Activated B cell treated with CpG ODN at 0.5 μM for 24 hours (primary cell): ENCODE results near the gene KIF26B. TPM values are rescaled to one million over a fixed set of nuclear protein-coding genes. Genes with fewer than 3 reads are reported as not detected.
"Not testable (repeated sequence)": the region's sequence is repeated elsewhere in the genome, so short reads cannot be mapped to it uniquely, and the experiment has no call there.

ENCODE experiments used
- ATAC-seq: fragments of 200-7000 bp; cut with Tn5 transposase; one replicate; pipeline ENCODE4 v1.10.0; 2021; ENCODE audit warnings: low read depth, mild to moderate bottlenecking, moderate library complexity
- CTCF ChIA-PET: fragments of 350-600 bp; sonication (Branson Sonifier 250); formaldehyde crosslinking; loops from one replicate; lab custom pipeline; 2021; ENCODE audit warnings: antibody characterized with exemption; lab: Charles Lee
- POLR2A ChIA-PET: fragments of 350-600 bp; sonication (Branson Sonifier 250); formaldehyde crosslinking; loops from one replicate; lab custom pipeline; 2021; ENCODE audit warnings: antibody characterized with exemption; lab: Charles Lee
- DNase-seq: peaks from one replicate; pipeline ENCODE4 v3.0.0; 2022
- H3K27ac Mint-ChIP-seq: one replicate; pipeline ENCODE4 v1.8.0; 2020; ENCODE audit warnings: mixed read lengths
- H3K27me3 Mint-ChIP-seq: one replicate; pipeline ENCODE4 v1.8.0; 2021; ENCODE audit warnings: mixed read lengths
- H3K36me3 Mint-ChIP-seq: one replicate; pipeline ENCODE4 v1.8.0; 2021; ENCODE audit warnings: low read depth, mixed read lengths
- H3K4me1 Mint-ChIP-seq: one replicate; pipeline ENCODE4 v1.8.0; 2021; ENCODE audit warnings: mixed read lengths
- H3K4me3 Mint-ChIP-seq: one replicate; pipeline ENCODE4 v1.8.0; 2020; ENCODE audit warnings: mild to moderate bottlenecking, mixed read lengths
- H3K9me3 Mint-ChIP-seq: one replicate; pipeline ENCODE4 v1.8.0; 2020; ENCODE audit warnings: mixed read lengths
- CTCF ChIP-seq: fragments of 200-600 bp; IDR thresholded peaks from one replicate; pipeline ENCODE4 v1.8.0; 2022; ENCODE audit warnings: antibody characterized with exemption, mild to moderate bottlenecking
- intact Hi-C: fragments of 100-400 bp; cut with micrococcal nuclease; formaldehyde crosslinking; loops from one replicate; pipeline ENCODE4 v1.15.1; 2024
- total RNA-seq: library from RNA; stranded (reverse); gene quantifications from 2 replicates; pipeline ENCODE4 v1.2.3, GENCODE V29; 2022

KIF26B gene
- total RNA-seq, 1 donor from 2014 or later, result 1.7 TPM

GRCh38 chr1:245332513-245332912 lies 177.7 kb downstream of the KIF26B start:
- no peaks in the 10 kb centered on the region for H3K9me3 Mint-ChIP-seq
- DNase-seq (no peak), ATAC-seq (no peak)
- intact Hi-C loops, result no loop called here
- peaks cover 2% of the 10 kb centered on the region for H3K27me3 Mint-ChIP-seq
- no peak for TF ChIP-seq CTCF
- H3K4me1 Mint-ChIP-seq, result no peaks in the 10 kb centered on the region
- H3K4me3 Mint-ChIP-seq, result no peak overlapping the region
- no peak overlapping the region for H3K27ac Mint-ChIP-seq
- CTCF ChIA-PET, result no interaction called here
- POLR2A ChIA-PET, result no interaction called here
- H3K36me3 Mint-ChIP-seq, result no peaks in the 10 kb centered on the region

- no peaks in the 10 kb centered on the region for H3K4me1 Mint-ChIP-seq
- ChIA-PET POLR2A (no interaction called here), CTCF (no interaction called here)
- H3K36me3 Mint-ChIP-seq, result no peaks in the 10 kb centered on the region
- no peak for ATAC-seq
- peaks cover 2% of the 10 kb centered on the region for H3K27me3 Mint-ChIP-seq
- intact Hi-C loops, result no loop called here
- DNase-seq, result no peak
- TF ChIP-seq CTCF, result no peak
- no peak overlapping the region for H3K27ac Mint-ChIP-seq
- no peaks in the 10 kb centered on the region for H3K9me3 Mint-ChIP-seq
- H3K4me3 Mint-ChIP-seq, result no peak overlapping the region
These were observed 179.4 kb downstream of the KIF26B start for GRCh38 chr1:245334235-245334634.

- Mint-ChIP-seq H3K27me3 (peaks cover 2% of the 10 kb centered on the region), H3K4me3 (no peak overlapping the region), H3K36me3 (no peaks in the 10 kb centered on the region), H3K4me1 (no peaks in the 10 kb centered on the region), H3K9me3 (no peaks in the 10 kb centered on the region), H3K27ac (no peak overlapping the region)
- ChIA-PET POLR2A (no interaction called here), CTCF (no interaction called here)
- intact Hi-C loops, result no loop called here
- no peak for TF ChIP-seq CTCF
- DNase-seq (no peak), ATAC-seq (no peak)
These were observed 180.2 kb downstream of the KIF26B start for GRCh38 chr1:245334827-245335490.

- DNase-seq, H3K27ac Mint-ChIP-seq: not testable (repeated sequence)
These were observed 180.9 kb downstream of the KIF26B start for GRCh38 chr1:245335684-245336083.

GRCh38 chr1:245336149-245336983 lies 181.6 kb downstream of the KIF26B start:
- POLR2A ChIA-PET, result no interaction called here
- CTCF ChIA-PET, result no interaction called here
- no peak overlapping the region for H3K27ac Mint-ChIP-seq
- ATAC-seq (no peak), DNase-seq (no peak)
- H3K9me3 Mint-ChIP-seq, result no peaks in the 10 kb centered on the region
- H3K4me1 Mint-ChIP-seq, result no peaks in the 10 kb centered on the region
- H3K4me3 Mint-ChIP-seq, result no peak overlapping the region
- H3K36me3 Mint-ChIP-seq, result no peaks in the 10 kb centered on the region
- intact Hi-C loops, result no loop called here
- no peak for TF ChIP-seq CTCF
- peaks cover 2% of the 10 kb centered on the region for H3K27me3 Mint-ChIP-seq

More at GRCh38 chr1:245335684-245336083, 180.9 kb downstream of the KIF26B start:
- POLR2A ChIA-PET, H3K27me3 Mint-ChIP-seq, ATAC-seq, CTCF ChIA-PET, H3K4me1 Mint-ChIP-seq, H3K36me3 Mint-ChIP-seq, H3K4me3 Mint-ChIP-seq, H3K9me3 Mint-ChIP-seq, intact Hi-C loops: not testable (repeated sequence)

GRCh38 chr1:245336984-245337355 lies 182.2 kb downstream of the KIF26B start:
- CTCF ChIA-PET, H3K4me3 Mint-ChIP-seq, H3K9me3 Mint-ChIP-seq, ATAC-seq, H3K36me3 Mint-ChIP-seq, DNase-seq, H3K4me1 Mint-ChIP-seq, H3K27ac Mint-ChIP-seq, intact Hi-C loops, H3K27me3 Mint-ChIP-seq, POLR2A ChIA-PET: not testable (repeated sequence)
